NCI-H2107 treated with DMSO at 0.1 percent for 48 hours (cell line): Measurements from ENCODE around the gene MUC7.
"Not testable (repeated sequence)": the region's sequence is repeated elsewhere in the genome, so short reads cannot be mapped to it uniquely, and the experiment has no call there.

ENCODE experiments used
- DNase-seq: peaks from one replicate; lab custom pipeline; 2025; ENCODE audit not compliant: unreplicated experiment; lab: John Stamatoyannopoulos, UW

The MUC7 gene

DNA sequence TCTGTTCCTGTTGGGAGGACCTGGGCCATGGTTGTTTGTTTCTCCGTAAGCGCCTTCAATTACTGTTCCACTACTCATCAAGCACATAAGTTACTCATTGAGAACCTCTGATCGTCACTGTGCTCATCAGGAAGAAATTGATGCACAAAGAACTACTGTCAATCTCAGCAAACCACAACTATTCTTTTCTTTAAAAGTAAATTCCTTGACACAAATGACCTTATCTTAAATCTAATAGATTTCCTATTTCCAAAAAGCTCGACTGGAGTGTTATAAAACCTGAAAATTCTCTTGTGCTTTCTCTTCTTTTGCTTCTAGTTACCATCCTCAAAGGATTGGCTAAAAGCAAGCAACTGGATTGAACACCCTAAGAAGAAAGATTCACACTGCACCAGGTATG is at the start of gene MUC7:
MUC7 (plus strand) TSS at position 301 of the 400 bp plus-strand sequence. CDS start 1,825 bp downstream, outside the sequence.
- DNase-seq, result no peak

DNA sequence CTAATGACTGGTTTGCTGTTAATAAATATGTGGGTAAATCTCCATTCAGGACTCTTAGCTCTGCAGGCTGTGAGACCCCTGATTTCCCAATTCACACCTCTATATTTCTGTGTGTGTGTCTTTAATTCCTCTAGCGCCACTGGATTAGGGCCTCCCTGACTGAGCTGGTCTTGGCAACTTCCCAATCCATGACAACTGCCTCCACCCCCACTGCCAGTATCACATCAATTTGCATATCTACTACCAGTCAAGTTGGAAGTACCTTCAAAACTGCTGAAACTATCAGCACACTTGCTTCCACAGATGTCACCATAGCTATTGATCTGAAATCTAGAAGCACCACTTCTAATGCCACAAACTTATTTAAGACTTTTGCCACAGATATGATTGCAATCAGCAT is 46.7 kb upstream of the MUC7 start:
- no peak for DNase-seq

GRCh38 chr4:70426789-70427188 is 45.2 kb upstream of the MUC7 start:
- no peak for DNase-seq

- DNase-seq, result no peak
Measured at GRCh38 chr4:70437197-70437596, 34.8 kb upstream of the MUC7 start.

DNA sequence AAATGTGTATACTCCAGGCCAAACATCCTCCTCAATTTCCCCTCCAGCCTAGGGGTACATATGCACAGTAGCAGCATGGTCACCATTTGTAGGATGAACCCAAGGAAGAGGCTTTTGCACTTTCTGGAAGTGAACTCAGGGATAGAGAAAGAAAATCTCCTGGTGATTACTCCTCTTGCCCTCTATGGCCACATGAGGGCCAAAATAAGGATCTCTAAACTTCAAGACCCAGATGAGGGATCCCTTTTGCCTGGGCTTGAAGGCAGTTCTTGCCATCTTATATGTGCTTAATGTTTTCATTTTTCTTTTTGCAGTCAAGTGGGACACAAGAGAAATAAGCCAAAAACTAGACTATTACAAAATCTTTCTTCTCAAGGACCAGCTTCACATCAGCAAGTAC is 29.5 kb upstream of the MUC7 start:
- DNase-seq, result no peak

GRCh38 chr4:70443329-70443728 is 28.7 kb upstream of the MUC7 start:
- no peak for DNase-seq

- DNase-seq, result no peak
Measured at GRCh38 chr4:70449220-70449619, 22.8 kb upstream of the MUC7 start.

DNA sequence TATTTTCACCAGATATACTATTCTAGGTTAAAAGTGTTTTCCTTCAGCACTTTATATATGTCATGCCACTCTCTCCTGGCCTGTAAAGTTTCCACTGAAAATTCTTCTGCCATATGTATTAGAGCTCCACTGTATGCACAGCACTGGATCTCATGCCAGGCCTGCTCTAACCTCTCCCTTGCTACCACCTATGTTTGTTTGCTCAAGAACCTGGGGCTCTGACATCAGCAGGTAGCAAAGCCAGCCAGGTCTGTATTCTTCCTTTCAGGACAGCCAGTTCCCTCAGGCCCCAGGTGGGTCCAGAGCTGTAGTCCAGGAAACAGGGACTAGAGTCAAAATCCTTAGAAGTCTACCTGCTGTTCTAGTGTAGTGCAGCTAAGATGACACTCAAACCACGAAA is 19.1 kb upstream of the MUC7 start:
- DNase-seq, result no peak

DNA sequence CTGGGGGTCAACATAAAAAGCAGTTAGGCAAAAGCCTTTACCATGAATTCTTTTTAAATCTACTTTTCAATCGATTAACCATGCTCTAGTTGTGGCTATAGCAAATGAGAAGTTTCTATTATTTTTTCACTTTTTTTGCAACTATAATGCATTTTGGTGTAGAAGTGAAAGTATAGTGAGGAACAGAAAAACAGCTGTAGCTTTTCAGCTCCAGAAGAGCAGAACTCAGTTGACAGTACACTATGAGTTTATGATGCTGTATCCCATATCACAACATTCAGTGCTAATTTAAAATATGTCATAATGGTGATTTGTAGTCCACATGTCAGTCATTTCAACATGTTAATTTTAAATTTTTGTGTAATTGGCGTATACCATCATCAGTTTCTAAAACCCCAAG is 8.7 kb upstream of the MUC7 start:
- DNase-seq, result no peak

DNA sequence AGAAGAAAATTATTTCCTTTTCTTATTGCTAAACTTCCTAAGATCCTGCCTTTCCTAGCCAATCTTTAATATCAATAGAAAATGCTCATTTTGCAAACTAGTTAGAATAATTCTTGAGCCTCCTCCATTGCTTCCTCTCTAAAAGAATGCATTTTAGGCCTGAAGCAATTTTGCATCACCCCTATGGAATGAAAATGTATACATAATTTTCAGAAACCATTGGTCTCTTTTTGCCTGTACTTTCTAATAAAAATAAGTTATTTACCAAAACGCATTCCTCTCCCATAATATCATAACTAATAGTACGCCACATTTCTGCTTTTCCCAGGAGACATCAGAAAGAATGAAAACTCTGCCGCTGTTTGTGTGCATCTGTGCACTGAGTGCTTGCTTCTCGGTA is 1.7 kb downstream of the MUC7 start:
- DNase-seq, result no peak

DNA sequence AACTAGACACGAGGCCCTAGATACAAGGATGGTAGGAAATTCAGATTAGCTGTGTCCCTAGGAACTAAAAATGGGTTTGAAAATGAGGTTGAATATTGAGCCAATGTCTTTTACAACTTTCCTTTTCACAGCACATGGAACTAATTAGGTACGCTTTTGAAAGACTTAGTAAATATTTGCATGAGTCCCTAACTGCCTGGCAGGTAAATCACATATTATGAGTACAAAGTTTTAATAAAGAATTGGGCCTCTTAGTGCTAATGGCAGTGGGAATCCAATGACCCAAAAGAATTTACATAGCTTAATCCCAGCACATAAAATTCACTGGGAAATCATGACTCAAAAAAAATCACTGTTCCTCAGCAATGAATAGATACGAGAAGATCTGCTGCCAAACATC is 16.8 kb downstream of the MUC7 start:
- DNase-seq, result no peak

DNA sequence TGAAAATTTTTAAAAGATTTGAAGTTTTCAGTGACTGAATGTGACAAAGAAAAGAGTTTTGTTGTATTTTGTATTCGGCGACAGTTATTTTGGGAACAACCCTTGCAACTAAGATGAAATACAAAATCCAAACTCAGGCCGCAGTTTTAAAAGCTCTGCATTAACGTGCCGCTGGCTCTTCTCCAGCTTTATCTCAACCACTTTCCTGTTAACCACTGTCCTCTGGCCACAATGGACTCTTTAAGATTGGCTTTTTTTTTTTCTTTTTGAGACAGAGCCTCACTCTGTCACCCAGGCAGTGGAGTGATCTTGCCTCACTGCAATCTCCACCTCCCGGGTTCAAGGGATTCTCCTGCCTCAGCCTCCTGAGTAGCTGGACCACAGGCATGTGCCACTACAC is 24.2 kb downstream of the MUC7 start:
- DNase-seq, result no peak

GRCh38 chr4:70501838-70502237 is 29.8 kb downstream of the MUC7 start:
- DNase-seq, result not testable (repeated sequence)

DNA sequence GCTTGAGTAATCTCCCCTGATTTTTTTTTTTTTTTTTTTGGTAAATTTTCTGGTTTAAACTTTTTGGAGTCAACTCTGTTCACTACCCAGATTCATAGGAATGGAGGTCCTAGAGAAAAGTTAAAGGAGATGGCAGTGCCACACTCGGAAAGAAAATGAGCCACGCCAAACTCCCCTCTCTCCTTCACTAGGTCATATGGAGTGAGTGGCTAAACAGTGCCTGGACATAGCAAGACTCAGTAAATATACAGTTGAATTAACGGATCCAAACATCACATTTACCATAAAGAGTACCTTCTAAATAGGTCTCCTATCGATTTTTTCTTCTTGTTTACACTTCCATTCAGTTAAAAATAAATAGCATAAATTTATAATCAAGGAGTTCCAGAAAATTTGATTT is 32.7 kb downstream of the MUC7 start:
- no peak for DNase-seq

- DNase-seq, result no peak
Measured at GRCh38 chr4:70505151-70505748, 33.3 kb downstream of the MUC7 start.

- DNase-seq, result no peak
Measured at GRCh38 chr4:70508801-70509200, 36.8 kb downstream of the MUC7 start.

GRCh38 chr4:70511365-70511764 is 39.4 kb downstream of the MUC7 start:
- DNase-seq, result no peak

DNA sequence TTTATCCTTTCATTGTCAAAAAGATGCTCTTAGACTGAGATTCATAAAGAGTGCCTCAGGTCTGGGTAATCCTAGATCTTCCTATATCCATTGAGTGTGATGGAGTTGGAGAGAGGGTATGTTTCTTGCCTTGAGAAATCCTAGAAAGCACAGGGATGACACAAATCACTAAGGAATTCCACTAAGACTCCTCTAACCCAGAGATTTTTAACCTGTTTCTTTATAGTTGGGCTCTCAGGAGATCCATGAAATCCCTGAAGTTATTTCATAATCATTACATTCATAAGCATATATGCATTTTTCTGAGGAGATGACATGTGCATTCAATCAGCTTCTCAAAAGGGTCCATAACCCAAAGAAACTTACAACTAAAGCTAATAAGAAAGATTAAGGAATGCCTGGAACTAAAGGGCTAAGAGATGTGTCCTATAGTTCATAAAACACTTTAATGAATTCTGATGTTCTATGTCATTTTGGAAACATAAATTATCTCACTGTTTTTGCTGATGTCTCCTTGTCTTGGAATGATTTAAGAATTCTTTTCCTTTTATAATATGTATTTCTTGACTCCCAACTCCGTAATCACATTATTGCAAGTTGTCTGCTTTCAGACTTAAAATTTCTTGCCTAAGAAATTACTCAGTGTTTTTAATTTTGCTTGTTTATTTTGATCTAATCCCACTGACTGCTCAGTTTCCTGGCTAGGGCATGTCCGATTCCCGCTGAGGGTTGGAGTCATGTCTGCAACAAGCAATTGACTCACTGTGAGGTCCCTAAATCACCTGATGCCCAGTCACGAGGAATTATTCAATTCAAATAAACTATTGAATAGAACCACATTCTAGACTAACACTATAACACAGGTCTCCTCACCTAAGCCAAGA is 43.6 kb downstream of the MUC7 start:
- no peak for DNase-seq

DNA sequence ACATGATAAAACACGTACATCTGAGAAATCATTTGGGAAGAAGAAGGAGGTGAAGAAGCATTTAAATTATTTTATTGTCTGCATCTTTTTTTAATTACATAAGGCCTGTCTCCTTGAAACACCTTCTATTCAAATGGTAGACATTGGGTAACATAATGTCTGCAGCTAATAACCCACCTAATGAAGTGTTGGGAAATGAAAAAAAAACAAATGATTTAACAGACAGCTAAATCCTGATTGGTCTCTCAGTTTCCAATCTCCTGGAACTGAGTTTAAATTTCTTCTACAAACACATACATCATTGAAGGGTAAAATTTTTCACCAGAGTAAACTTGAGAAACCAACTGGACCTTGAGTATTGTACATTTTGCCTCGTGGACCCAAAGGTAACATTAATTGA is 46.3 kb downstream of the MUC7 start, which contains the start of gene AMTN:
AMTN (plus strand) TSS at position 301 of the 400 bp plus-strand sequence. CDS start 209 bp downstream, outside the sequence.
- DNase-seq, result no peak

DNA sequence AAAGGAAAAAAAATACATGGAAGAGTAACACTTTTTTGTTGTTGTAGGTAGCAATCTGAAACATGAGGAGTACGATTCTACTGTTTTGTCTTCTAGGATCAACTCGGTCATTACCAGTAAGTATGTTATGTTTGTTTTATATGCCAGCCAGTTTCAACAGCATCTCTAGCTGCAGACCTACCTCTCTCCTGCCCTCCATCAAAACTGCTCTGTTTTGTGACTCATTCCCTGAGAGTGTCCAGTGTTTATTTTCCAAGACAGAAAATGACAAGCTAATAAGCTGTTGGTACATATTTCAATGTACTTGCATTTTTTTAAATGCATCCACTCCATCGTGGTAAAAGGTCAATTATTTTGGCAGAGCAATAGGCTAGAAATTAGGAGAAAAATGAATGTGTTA is 46.7 kb downstream of the MUC7 start:
- no peak for DNase-seq

- DNase-seq, result no peak
Measured at GRCh38 chr4:70522626-70523025, 50.6 kb downstream of the MUC7 start.

- DNase-seq, result no peak
Measured at GRCh38 chr4:70530997-70531396, 59.0 kb downstream of the MUC7 start.
